ENCODE results near the gene KLHL22. TPM values are rescaled to one million over a fixed set of nuclear protein-coding genes. Genes with fewer than 3 reads are reported as not detected.
"Not testable (repeated sequence)": the region's sequence is repeated elsewhere in the genome, so short reads cannot be mapped to it uniquely, and the experiment has no call there.

The KLHL22 gene
- total RNA-seq, 2 donors from 2014 or later = 45.1 to 51.3 TPM

GRCh38 chr22:20456722-20457076, 38.9 kb downstream of the KLHL22 start:
- WGBS = 73% methylated on average over 3 of the region's 3 CpGs
- H3K9me3 ChIP-seq = no peaks in the 10 kb centered on the region
- H3K4me3 ChIP-seq = no peak overlapping the region
- DNase-seq (ENCODE audit: low spot score) = no peak
- H3K36me3 ChIP-seq = no peaks in the 10 kb centered on the region
- intact Hi-C loops (cut with DNase I) = loop anchor here (2.0 kb wide), 1 partner anchor 38 kb away; no protein-coding TSS in a partner anchor
- no peaks in the 10 kb centered on the region for H3K27me3 ChIP-seq (replicated peaks; ENCODE audit: insufficient read depth)
- no peak for TF ChIP-seq POLR2A (IDR thresholded peaks at IDR 0.05)
- TF ChIP-seq POLR2AphosphoS5 (IDR thresholded peaks at IDR 0.05) = no peak
- no peak for TF ChIP-seq CTCF (IDR thresholded peaks at IDR 0.05)
- H3K27ac ChIP-seq = no peak overlapping the region
- H3K4me1 ChIP-seq (replicated peaks) = no peaks in the 10 kb centered on the region

GRCh38 chr22:20456064-20456721, 39.4 kb downstream of the KLHL22 start:
- intact Hi-C loops (cut with DNase I) = loop anchor here (2.0 kb wide), 1 partner anchor 37 kb away; no protein-coding TSS in a partner anchor
- Histone ChIP-seq H3K4me1 (replicated peaks) (no peaks in the 10 kb centered on the region), H3K27ac (no peak overlapping the region), H3K36me3 (no peaks in the 10 kb centered on the region), H3K4me3 (no peak overlapping the region), H3K9me3 (no peaks in the 10 kb centered on the region), H3K27me3 (replicated peaks; ENCODE audit: insufficient read depth) (no peaks in the 10 kb centered on the region)
- DNase-seq (ENCODE audit: low spot score) = peak; percentile 62
- TF ChIP-seq POLR2AphosphoS5 (IDR thresholded peaks at IDR 0.05) (peak; percentile 39), CTCF (IDR thresholded peaks at IDR 0.05) (peak; percentile 66 to 88 (median 82)), POLR2A (IDR thresholded peaks at IDR 0.05) (no peak)
- 8% methylated on average over 6 of the region's 6 CpGs for WGBS

GRCh38 chr22:20455709-20456063, 39.9 kb downstream of the KLHL22 start:
- H3K27me3 ChIP-seq (replicated peaks; ENCODE audit: insufficient read depth) = no peaks in the 10 kb centered on the region
- H3K9me3 ChIP-seq = no peaks in the 10 kb centered on the region
- no peak for DNase-seq (ENCODE audit: low spot score)
- WGBS = 88% methylated on average over 8 of the region's 8 CpGs
- H3K27ac ChIP-seq = no peak overlapping the region
- H3K4me1 ChIP-seq (replicated peaks) = no peaks in the 10 kb centered on the region
- H3K4me3 ChIP-seq = no peak overlapping the region
- H3K36me3 ChIP-seq = no peaks in the 10 kb centered on the region
- TF ChIP-seq POLR2AphosphoS5 (IDR thresholded peaks at IDR 0.05) = no peak
- TF ChIP-seq POLR2A (IDR thresholded peaks at IDR 0.05) = no peak
- TF ChIP-seq CTCF (IDR thresholded peaks at IDR 0.05) = no peak
- intact Hi-C loops (cut with DNase I) = loop anchor here (2.0 kb wide), 1 partner anchor 37 kb away; no protein-coding TSS in a partner anchor

- 96% methylated on average over 3 of the region's 3 CpGs for WGBS
- Histone ChIP-seq H3K36me3 (no peaks in the 10 kb centered on the region), H3K9me3 (no peaks in the 10 kb centered on the region), H3K4me3 (no peak overlapping the region), H3K27ac (no peak overlapping the region), H3K4me1 (replicated peaks) (no peaks in the 10 kb centered on the region), H3K27me3 (replicated peaks; ENCODE audit: insufficient read depth) (no peaks in the 10 kb centered on the region)
- intact Hi-C loops (cut with DNase I) = no loop called here
- TF ChIP-seq CTCF (IDR thresholded peaks at IDR 0.05) (no peak), POLR2AphosphoS5 (IDR thresholded peaks at IDR 0.05) (no peak), POLR2A (IDR thresholded peaks at IDR 0.05) (no peak)
- DNase-seq (ENCODE audit: low spot score) = no peak
Observed at GRCh38 chr22:20453222-20453621, 42.4 kb downstream of the KLHL22 start.

- Histone ChIP-seq H3K4me3 (no peak overlapping the region), H3K27ac (no peak overlapping the region), H3K27me3 (replicated peaks; ENCODE audit: insufficient read depth) (no peaks in the 10 kb centered on the region), H3K36me3 (no peaks in the 10 kb centered on the region), H3K4me1 (replicated peaks) (no peaks in the 10 kb centered on the region), H3K9me3 (no peaks in the 10 kb centered on the region)
- DNase-seq (ENCODE audit: low spot score) = no peak
- TF ChIP-seq POLR2AphosphoS5 (IDR thresholded peaks at IDR 0.05) = no peak
- no peak for TF ChIP-seq CTCF (IDR thresholded peaks at IDR 0.05)
- no peak for TF ChIP-seq POLR2A (IDR thresholded peaks at IDR 0.05)
- intact Hi-C loops (cut with DNase I) = no loop called here
- 63% methylated on average over 2 of the region's 2 CpGs for WGBS
Observed at GRCh38 chr22:20451920-20452319, 43.7 kb downstream of the KLHL22 start.

- H3K27me3 ChIP-seq (replicated peaks; ENCODE audit: insufficient read depth); H3K9me3 ChIP-seq; H3K4me1 ChIP-seq (replicated peaks); intact Hi-C loops (cut with DNase I); H3K4me3 ChIP-seq; H3K36me3 ChIP-seq; DNase-seq (ENCODE audit: low spot score); H3K27ac ChIP-seq: not testable (repeated sequence)
- WGBS = 92% methylated on average over 15 of the region's 15 CpGs
Observed at GRCh38 chr22:20451129-20451778, 44.3 kb downstream of the KLHL22 start.
